K562 (cell line): ENCODE data around the gene MELK.

ENCODE experiments used
- CCNT2 ChIP-seq: IDR thresholded peaks from 2 replicates; pipeline ENCODE4 v1.6.1; 2011; ENCODE audit warnings: borderline replicate concordance, low read depth, mild to moderate bottlenecking, moderate library complexity, mixed read lengths, low read length; ENCODE audit not compliant: insufficient read length; ENCODE audit errors: extremely low read depth
- CREB1 ChIP-seq, 2 experiments: sonication (generic) in 1 of 2; formaldehyde crosslinking in 1 of 2; IDR thresholded peaks; 2 replicates each; pipeline versions ENCODE4 v1.6.1 to v1.8.0; 2012 to 2022; ENCODE audit warnings: inconsistent platforms in 1 of 2, mild to moderate bottlenecking in 1 of 2, missing genetic modification reagents in 1 of 2, moderate library complexity in 1 of 2
- CTCF ChIP-seq, 3 experiments: IDR thresholded peaks in 2 of 3; conservative IDR thresholded peaks in 1 of 3; 2 replicates each; pipeline ENCODE4 v1.5.1; 2011 to 2012; ENCODE audit warnings: low read length in 3 of 3, mild to moderate bottlenecking in 3 of 3, control low read depth in 2 of 3, improper control_type of control experiment in 1 of 3, inconsistent platforms in 1 of 3, low read depth in 1 of 3, mixed read lengths in 1 of 3, moderate library complexity in 1 of 3; ENCODE audit not compliant: insufficient read depth in 2 of 3
- HES1 ChIP-seq: fragments of 450-650 bp; IDR thresholded peaks from 2 replicates; pipeline ENCODE4 v1.6.1; 2016; ENCODE audit warnings: low read depth, mild to moderate bottlenecking, moderate library complexity
- JUN ChIP-seq, 2 experiments: sonication (generic) in 1 of 2; formaldehyde crosslinking in 1 of 2; IDR thresholded peaks; 2 replicates each; pipeline versions ENCODE4 v1.6.1 to v1.8.0; 2012 to 2022; ENCODE audit warnings: borderline replicate concordance in 2 of 2, mild to moderate bottlenecking in 2 of 2, improper control_type of control experiment in 1 of 2, low read depth in 1 of 2, low read length in 1 of 2, missing genetic modification reagents in 1 of 2
- MEF2D ChIP-seq: conservative IDR thresholded peaks from 2 replicates; pipeline ENCODE4 v1.6.1; 2016; ENCODE audit warnings: low read depth, missing genetic modification characterization, missing compliant biosample characterization
- PKNOX1 ChIP-seq: fragments of 450-650 bp; IDR thresholded peaks from 2 replicates; pipeline ENCODE4 v1.6.1; 2016
- SMAD4 ChIP-seq: fragments of 250-450 bp; sonication (Bioruptor Pico); conservative IDR thresholded peaks from 2 replicates; pipeline ENCODE4 v1.8.0; 2021; ENCODE audit warnings: inconsistent platforms, mild to moderate bottlenecking, moderate library complexity
- SMC3 ChIP-seq: conservative IDR thresholded peaks from 2 replicates; pipeline ENCODE4 v1.6.1; 2011; ENCODE audit warnings: low read depth, low read length, improper control_type of control experiment; ENCODE audit not compliant: insufficient read depth
- ZFP1 ChIP-seq: fragments of 450-650 bp; formaldehyde crosslinking; IDR thresholded peaks from 2 replicates; pipeline ENCODE4 v1.4.0; 2020; ENCODE audit warnings: mild to moderate bottlenecking, mixed read lengths
- ZNF263 ChIP-seq: sonication (generic); formaldehyde crosslinking; IDR thresholded peaks from 2 replicates; pipeline ENCODE4 v1.8.0; 2022; ENCODE audit warnings: mild to moderate bottlenecking, missing genetic modification reagents, borderline replicate concordance

DNA sequence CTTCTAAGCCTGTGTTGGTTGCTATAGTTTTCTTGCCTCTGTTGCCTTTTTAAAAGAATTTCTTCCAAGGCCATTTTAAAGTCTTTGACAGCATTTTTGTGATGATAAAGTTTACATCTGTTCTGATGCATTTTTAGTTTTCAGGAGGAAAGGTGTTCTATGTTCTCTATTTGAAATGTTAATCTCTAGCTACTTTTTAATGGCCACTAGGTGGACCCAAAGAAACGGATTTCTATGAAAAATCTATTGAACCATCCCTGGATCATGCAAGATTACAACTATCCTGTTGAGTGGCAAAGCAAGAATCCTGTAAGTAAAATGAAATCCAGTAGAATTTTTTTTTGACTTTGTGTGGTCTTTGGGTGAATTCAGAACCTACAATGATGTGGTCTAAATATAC lies 60.2 kb downstream of the MELK start:
- TF ChIP-seq CCNT2 = no peak
- TF ChIP-seq CREB1 (IDR thresholded peaks at IDR 0.05) = no peak
- TF ChIP-seq CREB1 (CRISPR knock-in tag; IDR thresholded peaks at IDR 0.05) = no peak
- TF ChIP-seq ZNF263 (CRISPR knock-in tag) = no peak
- no peak for TF ChIP-seq PKNOX1
- TF ChIP-seq ZFP1 (CRISPR knock-in tag) = no peak
- TF ChIP-seq CTCF (IDR thresholded peaks at IDR 0.05 in 2 of 3, conservative IDR thresholded peaks at IDR 0.05 in 1 of 3; ENCODE audit: insufficient read depth in 2 of 3, low read depth in 1 of 3, low read length in 3 of 3) = peak in 2 of 3 experiments; percentile 20 to 46; a peak in 3 of 6 replicates
- TF ChIP-seq SMAD4 = no peak
- TF ChIP-seq HES1 = no peak
- no peak for TF ChIP-seq MEF2D (tag)
- no peak for TF ChIP-seq SMC3
- TF ChIP-seq JUN (IDR thresholded peaks at IDR 0.05; ENCODE audit: borderline replicate concordance, low read depth, low read length) = no peak
- no peak for TF ChIP-seq JUN (CRISPR knock-in tag; IDR thresholded peaks at IDR 0.05; ENCODE audit: borderline replicate concordance)
